HepG2 (cell line): ENCODE data around the gene KATNB1. TPM values are rescaled to one million over a fixed set of nuclear protein-coding genes. Genes with fewer than 3 reads are reported as not detected.

ENCODE experiments used
- AGO2 ChIP-seq: fragments of 200-400 bp; formaldehyde crosslinking; optimal IDR thresholded peaks from 2 replicates; pipeline ENCODE3; 2017; ENCODE audit warnings: mild to moderate bottlenecking, low read depth, low read length, moderate library complexity
- CBX5 ChIP-seq: sonication (generic); formaldehyde crosslinking; IDR thresholded peaks from 2 replicates; pipeline ENCODE4 v1.4.0; 2020; ENCODE audit warnings: missing genetic modification reagents, borderline replicate concordance
- CREB3 ChIP-seq: sonication (generic); formaldehyde crosslinking; IDR thresholded peaks from 2 replicates; pipeline ENCODE4 v1.5.0; 2020; ENCODE audit warnings: missing genetic modification reagents
- DDIT3 ChIP-seq: sonication (generic); formaldehyde crosslinking; IDR thresholded peaks from 2 replicates; pipeline ENCODE4 v1.4.0; 2020; ENCODE audit warnings: mild to moderate bottlenecking, missing genetic modification reagents
- GRHL1 ChIP-seq: sonication (generic); formaldehyde crosslinking; conservative IDR thresholded peaks from 2 replicates; pipeline ENCODE4 v1.8.0; 2022; ENCODE audit warnings: missing genetic modification reagents
- HHEX ChIP-seq: IDR thresholded peaks from 2 replicates; pipeline ENCODE4 v1.6.1; 2016; ENCODE audit warnings: control low read depth
- HNRNPK ChIP-seq: fragments of 200-400 bp; formaldehyde crosslinking; IDR thresholded peaks from 2 replicates; pipeline ENCODE4 v1.6.1; 2018; ENCODE audit warnings: low read length, low read depth, moderate library complexity, mild to moderate bottlenecking; ENCODE audit not compliant: poor library complexity, severe bottlenecking
- MYNN ChIP-seq: sonication (generic); formaldehyde crosslinking; IDR thresholded peaks from 2 replicates; pipeline ENCODE4 v1.4.0; 2020; ENCODE audit warnings: mild to moderate bottlenecking, low read depth, missing genetic modification reagents
- PAWR ChIP-seq: sonication (generic); formaldehyde crosslinking; IDR thresholded peaks from 2 replicates; pipeline ENCODE4 v1.4.0; 2020; ENCODE audit warnings: missing genetic modification reagents, mild to moderate bottlenecking, borderline replicate concordance
- PAX8 ChIP-seq: sonication (generic); formaldehyde crosslinking; IDR thresholded peaks from 2 replicates; pipeline ENCODE4 v1.8.0; 2022; ENCODE audit warnings: mild to moderate bottlenecking, missing genetic modification reagents, borderline replicate concordance
- RARG ChIP-seq: sonication (generic); formaldehyde crosslinking; IDR thresholded peaks from 2 replicates; pipeline ENCODE4 v1.4.0; 2020; ENCODE audit warnings: low read depth, mild to moderate bottlenecking, missing genetic modification reagents
- SIN3A ChIP-seq: IDR thresholded peaks from 2 replicates; pipeline ENCODE4 v1.6.1; 2011; ENCODE audit warnings: low read depth, mild to moderate bottlenecking, control low read depth, low read length, borderline replicate concordance
- ZBTB14 ChIP-seq: sonication (generic); formaldehyde crosslinking; IDR thresholded peaks from 2 replicates; pipeline ENCODE4 v1.4.0; 2020; ENCODE audit warnings: missing genetic modification reagents
- ZBTB8A ChIP-seq: sonication (generic); formaldehyde crosslinking; IDR thresholded peaks from 2 replicates; pipeline ENCODE4 v1.4.0; 2020; ENCODE audit warnings: mild to moderate bottlenecking, low read depth, missing genetic modification reagents, borderline replicate concordance
- ZNF431 ChIP-seq: sonication (generic); formaldehyde crosslinking; IDR thresholded peaks from 2 replicates; pipeline ENCODE4 v1.9.0; 2022; ENCODE audit warnings: missing genetic modification reagents, low read depth, mild to moderate bottlenecking, borderline replicate concordance
- ZNF512B ChIP-seq: sonication (generic); formaldehyde crosslinking; IDR thresholded peaks from 2 replicates; pipeline ENCODE4 v1.5.1; 2020; ENCODE audit warnings: missing genetic modification reagents, mild to moderate bottlenecking, borderline replicate concordance
- ZNF660 ChIP-seq: sonication (generic); formaldehyde crosslinking; IDR thresholded peaks from 2 replicates; pipeline ENCODE4 v1.5.1; 2020; ENCODE audit warnings: mild to moderate bottlenecking, low read depth, missing genetic modification reagents, borderline replicate concordance
- ZNF839 ChIP-seq: sonication (generic); formaldehyde crosslinking; IDR thresholded peaks from 2 replicates; pipeline ENCODE4 v1.4.0; 2020; ENCODE audit warnings: missing genetic modification reagents, mild to moderate bottlenecking, borderline replicate concordance
- polyA plus RNA-seq, 8 experiments: library from polyadenylated mRNA; depleted of rRNA in 3 of 8; stranded (reverse) in 7 of 8; unstranded in 1 of 8; fragments of >200 nt; fragmentation: Illumina TruSeq in 4 of 8; extraction: Trizol in 4 of 8; gene quantifications; 2 replicates each; pipeline versions ENCODE4 v1.2.1 to v1.2.3, GENCODE V29; 2011 to 2016; ENCODE audit warnings: low read depth in 4 of 8, missing spikeins in 1 of 8, mixed read lengths in 1 of 8; ENCODE audit not compliant: insufficient read depth in 1 of 8
- total RNA-seq, 5 experiments: library from RNA; depleted of rRNA; stranded (reverse); fragments of >200 nt; fragmentation: Illumina TruSeq; extraction: Trizol; gene quantifications; 2 replicates each; pipeline ENCODE4 v1.2.3, GENCODE V29; 2016; ENCODE audit warnings: low read depth in 1 of 5

KATNB1 gene
- total and polyA plus RNA-seq, 2 of the 13 experiments (the other 11 are each of a cell fraction or from before 2014, with no cell fraction given), result 31.5 to 43.5 TPM

- TF ChIP-seq HNRNPK, result no peak
- no peak for TF ChIP-seq GRHL1
- peak; percentile 88 for TF ChIP-seq AGO2
- no peak for TF ChIP-seq ZBTB8A (CRISPR knock-in tag)
- TF ChIP-seq ZBTB14 (CRISPR knock-in tag), result no peak
- no peak for TF ChIP-seq ZNF660 (CRISPR knock-in tag)
- no peak for TF ChIP-seq ZNF512B (CRISPR knock-in tag)
- no peak for TF ChIP-seq PAX8
- TF ChIP-seq ZNF839 (CRISPR knock-in tag), result 0 out of 2 replicates have a peak, but pooled peaks have one; percentile 75
- TF ChIP-seq ZNF431, result no peak
- TF ChIP-seq MYNN (CRISPR knock-in tag), result peak; percentile 91
- no peak for TF ChIP-seq CBX5
- TF ChIP-seq HHEX (CRISPR knock-in tag), result no peak
- TF ChIP-seq DDIT3, result no peak
- TF ChIP-seq PAWR (CRISPR knock-in tag), result no peak
- TF ChIP-seq CREB3 (CRISPR knock-in tag), result 0 out of 2 replicates have a peak, but pooled peaks have one; percentile 11
- TF ChIP-seq SIN3A, result peak; percentile 14; the same call in 1 of the 2 replicates
- TF ChIP-seq RARG, result no peak
Observed at GRCh38 chr16:57734925-57735754, 430 bp upstream of the KATNB1 start (continued).
